H1 (cell line): ENCODE data around the gene TAPT1. TPM values are rescaled to one million over a fixed set of nuclear protein-coding genes. Genes with fewer than 3 reads are reported as not detected.

ENCODE experiments used
- ATF3 ChIP-seq: IDR thresholded peaks from 2 replicates; pipeline ENCODE4 v1.6.1; 2011; ENCODE audit warnings: low read depth, mild to moderate bottlenecking, low read length; ENCODE audit not compliant: insufficient read depth
- CHD1 ChIP-seq: IDR thresholded peaks from 2 replicates; pipeline ENCODE4 v1.6.1; 2012; ENCODE audit warnings: low read depth, low read length, improper control_type of control experiment
- CHD7 ChIP-seq: fragments of 300-600 bp; sonication (generic); IDR thresholded peaks from 2 replicates; pipeline ENCODE4 v1.7.1; 2012; ENCODE audit warnings: low read length, moderate library complexity, mild to moderate bottlenecking, inconsistent platforms; ENCODE audit not compliant: insufficient replicate concordance
- GABPA ChIP-seq: IDR thresholded peaks from 2 replicates; pipeline ENCODE4 v1.6.1; 2011; ENCODE audit warnings: mild to moderate bottlenecking, low read length, moderate library complexity, borderline replicate concordance; ENCODE audit not compliant: insufficient read depth
- SP1 ChIP-seq: IDR thresholded peaks from 2 replicates; pipeline ENCODE4 v1.6.1; 2011; ENCODE audit warnings: low read depth, low read length
- SP2 ChIP-seq: IDR thresholded peaks from 2 replicates; pipeline ENCODE4 v1.6.1; 2012; ENCODE audit warnings: mild to moderate bottlenecking, low read length, inconsistent platforms
- SP4 ChIP-seq: IDR thresholded peaks from 2 replicates; pipeline ENCODE4 v1.6.1; 2012; ENCODE audit warnings: low read length, inconsistent platforms
- SRF ChIP-seq: IDR thresholded peaks from 2 replicates; pipeline ENCODE4 v1.6.1; 2011; ENCODE audit warnings: mild to moderate bottlenecking, low read depth, low read length, moderate library complexity
- TAF1 ChIP-seq: IDR thresholded peaks from 2 replicates; pipeline ENCODE4 v1.6.1; 2011; ENCODE audit warnings: mild to moderate bottlenecking, low read depth, low read length
- TBP ChIP-seq: IDR thresholded peaks from 2 replicates; pipeline ENCODE4 v1.6.1; 2011; ENCODE audit warnings: low read depth, low read length, improper control_type of control experiment
- polyA plus RNA-seq, 7 experiments: library from polyadenylated mRNA; depleted of rRNA in 3 of 7; stranded (reverse) in 5 of 7; unstranded in 2 of 7; fragments of >200 nt in 5 of 7; fragments of 200-250 nt in 2 of 7; gene quantifications; 1 replicate in 5 of 7; 2 replicates in 1 of 7; 4 replicates in 1 of 7; pipeline versions ENCODE4 v1.2.1 to v1.2.3, GENCODE V29; 2011 to 2013; ENCODE audit warnings: missing spikeins in 2 of 7, mixed read lengths in 2 of 7
- total RNA-seq: library from RNA; stranded (reverse); fragmentation: NEBNext Ultra II Directional; extraction: Animal tissue kit (Norgen Biotek cat#: 25700); gene quantifications from 2 replicates; pipeline ENCODE4 v1.2.1, GENCODE V29; 2021

TAPT1 gene
- total and polyA plus RNA-seq, 2 of the 8 experiments (the other 6 are each of a cell fraction or from before 2014, with no cell fraction given): 4.2 to 15.3 TPM

- TF ChIP-seq CHD7 (no peak), TAF1 (no peak), SP2 (no peak), TBP (no peak), SP1 (no peak), SP4 (no peak), ATF3 (no peak), SRF (no peak), CHD1 (no peak), GABPA (no peak)
Measured at GRCh38 chr4:16268290-16268689, 42.0 kb upstream of the TAPT1 start (continued).
